ENCODE results near the gene LEUTX.
"Not testable (repeated sequence)": the region's sequence is repeated elsewhere in the genome, so short reads cannot be mapped to it uniquely, and the experiment has no call there.

LEUTX gene

DNA sequence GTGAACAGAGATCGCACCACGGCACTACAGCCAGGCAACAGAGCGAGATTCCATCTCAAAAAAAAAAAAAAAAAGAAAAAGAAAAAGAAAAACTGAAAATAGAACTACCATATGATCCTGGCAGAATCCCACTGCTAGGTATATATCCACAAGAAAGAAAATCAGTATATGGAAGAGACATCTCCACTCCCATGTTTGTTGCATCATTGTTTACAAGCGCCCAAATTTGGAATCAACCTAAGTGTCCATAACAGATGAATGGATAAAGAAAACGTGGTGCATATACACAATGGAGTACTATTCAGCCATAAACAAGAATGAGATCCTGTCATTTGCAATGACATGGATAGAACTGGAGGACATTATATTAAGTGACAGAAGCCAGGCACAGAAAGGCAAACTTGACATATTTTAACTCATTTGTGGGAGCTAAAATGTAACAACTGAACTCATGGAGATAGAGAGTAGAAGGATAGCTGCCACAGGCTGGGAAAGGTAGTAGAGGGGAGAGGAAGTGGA, 29.3 kb downstream of the LEUTX start:
- peaks cover 12% of the 10 kb centered on the region for H3K27me3 ChIP-seq (ENCODE audit: insufficient read depth, low read length)
- no peak overlapping the region for H3K9ac ChIP-seq (ENCODE audit: low read length)
- no peak overlapping the region for H3K4me3 ChIP-seq (ENCODE audit: low read depth, low read length, poor library complexity, severe bottlenecking)
- H3K9me3 ChIP-seq (ENCODE audit: low read length), result no peaks in the 10 kb centered on the region
- TF ChIP-seq EZH2 (IDR thresholded peaks at IDR 0.05; ENCODE audit: borderline replicate concordance, low read length), result no peak
- TF ChIP-seq, protein P1, sequence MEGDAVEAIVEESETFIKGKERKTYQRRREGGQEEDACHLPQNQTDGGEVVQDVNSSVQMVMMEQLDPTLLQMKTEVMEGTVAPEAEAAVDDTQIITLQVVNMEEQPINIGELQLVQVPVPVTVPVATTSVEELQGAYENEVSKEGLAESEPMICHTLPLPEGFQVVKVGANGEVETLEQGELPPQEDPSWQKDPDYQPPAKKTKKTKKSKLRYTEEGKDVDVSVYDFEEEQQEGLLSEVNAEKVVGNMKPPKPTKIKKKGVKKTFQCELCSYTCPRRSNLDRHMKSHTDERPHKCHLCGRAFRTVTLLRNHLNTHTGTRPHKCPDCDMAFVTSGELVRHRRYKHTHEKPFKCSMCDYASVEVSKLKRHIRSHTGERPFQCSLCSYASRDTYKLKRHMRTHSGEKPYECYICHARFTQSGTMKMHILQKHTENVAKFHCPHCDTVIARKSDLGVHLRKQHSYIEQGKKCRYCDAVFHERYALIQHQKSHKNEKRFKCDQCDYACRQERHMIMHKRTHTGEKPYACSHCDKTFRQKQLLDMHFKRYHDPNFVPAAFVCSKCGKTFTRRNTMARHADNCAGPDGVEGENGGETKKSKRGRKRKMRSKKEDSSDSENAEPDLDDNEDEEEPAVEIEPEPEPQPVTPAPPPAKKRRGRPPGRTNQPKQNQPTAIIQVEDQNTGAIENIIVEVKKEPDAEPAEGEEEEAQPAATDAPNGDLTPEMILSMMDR (IDR thresholded peaks at IDR 0.05; ENCODE audit: low read length), result no peak
- H3K4me1 ChIP-seq (ENCODE audit: insufficient read depth, low read length, severe bottlenecking), result no peaks in the 10 kb centered on the region
- no peak overlapping the region for H3K27ac ChIP-seq (ENCODE audit: low read depth, low read length, poor library complexity, severe bottlenecking)
- no peaks in the 10 kb centered on the region; the same call in 1 of the 2 replicates for H3K36me3 ChIP-seq (ENCODE audit: insufficient read depth, low read length)
- H3K4me2 ChIP-seq (ENCODE audit: low read length), result no peak overlapping the region
- no peak overlapping the region for H2AFZ ChIP-seq (ENCODE audit: low read length)
- H4K20me1 ChIP-seq (ENCODE audit: insufficient read depth, low read length), result no peaks in the 10 kb centered on the region
- H3F3A ChIP-seq (ENCODE audit: insufficient read depth, low read length), result no peaks in the 10 kb centered on the region
- H3K9me2 ChIP-seq (ENCODE audit: low read depth, low read length), result no peaks in the 10 kb centered on the region
- no peaks in the 10 kb centered on the region for H3K79me2 ChIP-seq (ENCODE audit: insufficient read depth, low read length)

DNA sequence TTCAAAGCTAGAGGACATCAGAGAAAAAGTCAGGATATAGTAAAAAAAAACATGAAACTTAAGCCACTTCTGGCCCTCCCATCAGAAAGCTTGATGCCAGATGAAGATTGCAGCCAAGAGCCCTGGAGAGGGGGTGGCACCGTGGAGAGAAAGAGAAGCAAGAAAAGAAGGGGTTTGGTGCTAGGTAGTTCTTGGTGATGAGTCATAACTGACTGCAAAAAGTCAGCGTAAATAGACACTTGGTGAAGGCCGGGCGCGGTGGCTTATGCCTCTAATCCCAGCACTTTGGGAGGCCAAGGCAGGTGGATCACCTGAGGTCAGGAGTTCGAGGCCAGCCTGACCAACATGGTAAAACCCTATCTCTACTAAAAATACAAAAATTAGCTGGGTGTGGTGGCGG, 30.0 kb downstream of the LEUTX start:
- H2AFZ ChIP-seq (ENCODE audit: low read length); H3K4me2 ChIP-seq (ENCODE audit: low read length); H3K9ac ChIP-seq (ENCODE audit: low read length); H4K20me1 ChIP-seq (ENCODE audit: insufficient read depth, low read length); H3K36me3 ChIP-seq (ENCODE audit: insufficient read depth, low read length); H3K27ac ChIP-seq (ENCODE audit: low read depth, low read length, poor library complexity, severe bottlenecking); H3K4me1 ChIP-seq (ENCODE audit: insufficient read depth, low read length, severe bottlenecking); H3K79me2 ChIP-seq (ENCODE audit: insufficient read depth, low read length); H3K9me2 ChIP-seq (ENCODE audit: low read depth, low read length); H3K9me3 ChIP-seq (ENCODE audit: low read length); H3K4me3 ChIP-seq (ENCODE audit: low read depth, low read length, poor library complexity, severe bottlenecking); H3F3A ChIP-seq (ENCODE audit: insufficient read depth, low read length): not testable (repeated sequence)
- H3K27me3 ChIP-seq (ENCODE audit: insufficient read depth, low read length), result peaks cover 12% of the 10 kb centered on the region

DNA sequence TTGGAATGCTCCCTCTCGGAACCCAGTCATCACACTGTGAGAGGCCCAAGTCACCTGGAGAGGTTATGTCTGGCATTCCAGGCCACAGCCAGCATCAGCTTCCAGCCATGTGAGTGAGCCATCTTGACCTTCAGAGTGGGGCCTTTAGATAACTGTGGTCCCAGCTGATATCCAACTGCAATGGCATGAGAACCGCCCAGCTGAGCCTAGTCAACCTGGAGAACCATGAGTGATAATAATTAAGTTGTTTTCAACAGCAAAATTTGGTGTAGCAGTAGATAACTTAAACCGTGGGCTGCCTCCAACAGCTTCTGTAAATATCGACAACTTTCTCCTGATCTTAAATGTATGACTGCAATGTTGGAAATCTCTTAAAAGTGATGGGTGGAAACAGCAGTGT, 30.7 kb downstream of the LEUTX start:
- H3K9me2 ChIP-seq (ENCODE audit: low read depth, low read length), result no peaks in the 10 kb centered on the region
- no peak overlapping the region for H3K27ac ChIP-seq (ENCODE audit: low read depth, low read length, poor library complexity, severe bottlenecking)
- no peaks in the 10 kb centered on the region for H3F3A ChIP-seq (ENCODE audit: insufficient read depth, low read length)
- no peak overlapping the region for H3K4me3 ChIP-seq (ENCODE audit: low read depth, low read length, poor library complexity, severe bottlenecking)
- no peaks in the 10 kb centered on the region for H3K4me1 ChIP-seq (ENCODE audit: insufficient read depth, low read length, severe bottlenecking)
- no peak overlapping the region for H3K4me2 ChIP-seq (ENCODE audit: low read length)
- no peak overlapping the region for H2AFZ ChIP-seq (ENCODE audit: low read length)
- H3K9me3 ChIP-seq (ENCODE audit: low read length), result no peaks in the 10 kb centered on the region
- no peak for TF ChIP-seq EZH2 (IDR thresholded peaks at IDR 0.05; ENCODE audit: borderline replicate concordance, low read length)
- TF ChIP-seq, protein P1 (IDR thresholded peaks at IDR 0.05; ENCODE audit: low read length), result no peak
- peaks cover 12% of the 10 kb centered on the region for H3K27me3 ChIP-seq (ENCODE audit: insufficient read depth, low read length)
- H4K20me1 ChIP-seq (ENCODE audit: insufficient read depth, low read length), result no peaks in the 10 kb centered on the region
- H3K79me2 ChIP-seq (ENCODE audit: insufficient read depth, low read length), result no peaks in the 10 kb centered on the region
- no peaks in the 10 kb centered on the region; the same call in 1 of the 2 replicates for H3K36me3 ChIP-seq (ENCODE audit: insufficient read depth, low read length)
- H3K9ac ChIP-seq (ENCODE audit: low read length), result no peak overlapping the region

DNA sequence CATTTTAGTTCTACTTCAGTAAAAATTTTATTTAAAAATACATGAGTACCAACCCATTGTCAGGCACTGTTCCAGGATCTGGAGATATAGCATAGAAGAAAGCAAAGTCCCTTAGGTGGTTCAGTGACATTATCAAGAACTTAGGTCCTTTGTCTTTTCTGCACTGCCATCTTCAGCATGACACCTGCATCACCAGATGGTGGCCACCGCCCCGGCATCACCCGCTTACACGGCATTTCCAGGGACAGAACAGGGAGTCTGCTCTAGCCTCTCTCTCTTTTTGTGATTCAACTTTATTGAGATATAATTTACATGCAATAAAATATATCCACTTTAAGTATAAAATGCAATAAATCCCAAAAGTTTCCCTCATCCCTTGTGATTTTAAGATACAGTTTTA, 31.8 kb downstream of the LEUTX start:
- Histone ChIP-seq H3K4me3 (ENCODE audit: low read depth, low read length, poor library complexity, severe bottlenecking) (no peak overlapping the region), H3K27me3 (ENCODE audit: insufficient read depth, low read length) (peaks cover 12% of the 10 kb centered on the region), H4K20me1 (ENCODE audit: insufficient read depth, low read length) (no peaks in the 10 kb centered on the region), H3K4me2 (ENCODE audit: low read length) (no peak overlapping the region), H3K9me3 (ENCODE audit: low read length) (no peaks in the 10 kb centered on the region), H3F3A (ENCODE audit: insufficient read depth, low read length) (no peaks in the 10 kb centered on the region), H2AFZ (ENCODE audit: low read length) (no peak overlapping the region), H3K4me1 (ENCODE audit: insufficient read depth, low read length, severe bottlenecking) (no peaks in the 10 kb centered on the region), H3K9ac (ENCODE audit: low read length) (no peak overlapping the region), H3K27ac (ENCODE audit: low read depth, low read length, poor library complexity, severe bottlenecking) (no peak overlapping the region), H3K9me2 (ENCODE audit: low read depth, low read length) (no peaks in the 10 kb centered on the region), H3K36me3 (ENCODE audit: insufficient read depth, low read length) (no peaks in the 10 kb centered on the region; the same call in 1 of the 2 replicates), H3K79me2 (ENCODE audit: insufficient read depth, low read length) (no peaks in the 10 kb centered on the region)
- TF ChIP-seq, protein P1 (IDR thresholded peaks at IDR 0.05; ENCODE audit: low read length), result peak; percentile 15; the same call in 1 of the 2 replicates
- no peak for TF ChIP-seq EZH2 (IDR thresholded peaks at IDR 0.05; ENCODE audit: borderline replicate concordance, low read length)
